OCI-LY1 (cell line): Measurements from ENCODE around the gene SLC25A44.

Source experiments
- H2AFZ ChIP-seq: fragments of 200-600 bp; sonication (generic), shearing (Covaris generic); 2 replicates; pipeline ENCODE4 v1.6.0; 2014; ENCODE audit warnings: antibody characterized with exemption, mild to moderate bottlenecking, low read length
- H3F3A ChIP-seq: fragments of 200-600 bp; sonication (generic), shearing (Covaris generic); 2 replicates; pipeline ENCODE4 v1.6.0; 2014; ENCODE audit warnings: mild to moderate bottlenecking, antibody characterized with exemption, low read length, moderate library complexity; ENCODE audit not compliant: insufficient read depth
- H3K27ac ChIP-seq: fragments of 200-600 bp; sonication (generic); 2 replicates; pipeline ENCODE4 v1.5.1; 2014; ENCODE audit warnings: low read length, mixed run types, mild to moderate bottlenecking, low read depth; ENCODE audit not compliant: poor library complexity, severe bottlenecking
- H3K27me3 ChIP-seq: fragments of 200-600 bp; sonication (generic); 2 replicates; pipeline ENCODE4 v1.6.0; 2014; ENCODE audit warnings: antibody characterized with exemption, mild to moderate bottlenecking, low read length, moderate library complexity; ENCODE audit not compliant: insufficient read depth
- H3K36me3 ChIP-seq: fragments of 200-600 bp; sonication (generic); 2 replicates; pipeline ENCODE4 v1.6.1; 2014; ENCODE audit warnings: mild to moderate bottlenecking, antibody characterized with exemption, low read length, moderate library complexity, mixed read lengths; ENCODE audit not compliant: insufficient read depth
- H3K4me1 ChIP-seq: fragments of 200-600 bp; sonication (generic); 2 replicates; pipeline ENCODE4 v1.5.1; 2014; ENCODE audit warnings: mild to moderate bottlenecking, low read length, moderate library complexity; ENCODE audit not compliant: insufficient read depth, severe bottlenecking
- H3K4me2 ChIP-seq: fragments of 200-600 bp; sonication (generic), shearing (Covaris generic); 2 replicates; pipeline ENCODE4 v1.6.1; 2014; ENCODE audit warnings: low read length
- H3K4me3 ChIP-seq: fragments of 200-600 bp; sonication (generic); 2 replicates; pipeline ENCODE4 v1.5.1; 2014; ENCODE audit warnings: low read length, low read depth, mild to moderate bottlenecking, mixed read lengths; ENCODE audit not compliant: poor library complexity, severe bottlenecking
- H3K79me2 ChIP-seq: fragments of 200-600 bp; shearing (Covaris generic); 2 replicates; pipeline ENCODE4 v1.6.1; 2016; ENCODE audit warnings: mixed run types, low read length, mixed read lengths; ENCODE audit not compliant: insufficient read depth
- H3K9ac ChIP-seq: fragments of 200-600 bp; sonication (generic), shearing (Covaris generic); 2 replicates; pipeline ENCODE4 v1.6.1; 2014; ENCODE audit warnings: mild to moderate bottlenecking, low read length, mixed read lengths
- H3K9me2 ChIP-seq: fragments of 200-600 bp; sonication (generic), shearing (Covaris generic); 2 replicates; pipeline ENCODE4 v1.6.1; 2014; ENCODE audit warnings: low read depth, mild to moderate bottlenecking, low read length, mixed read lengths
- H3K9me3 ChIP-seq: fragments of 200-600 bp; shearing (Covaris generic); 2 replicates; pipeline ENCODE4 v1.6.1; 2014; ENCODE audit warnings: low read length, mixed read lengths
- H4K20me1 ChIP-seq: fragments of 200-600 bp; sonication (generic), shearing (Covaris generic); 2 replicates; pipeline ENCODE4 v1.6.0; 2016; ENCODE audit warnings: mild to moderate bottlenecking, low read length; ENCODE audit not compliant: insufficient read depth
- CTCF ChIP-seq: fragments of 200-600 bp; sonication (generic), shearing (Covaris generic); IDR thresholded peaks from 2 replicates; pipeline ENCODE4 v1.5.1; 2017; ENCODE audit warnings: mild to moderate bottlenecking, antibody characterized with exemption, low read length, moderate library complexity, mixed read lengths
- EZH2 ChIP-seq: fragments of 200-600 bp; sonication (generic), shearing (Covaris generic); IDR thresholded peaks from 2 replicates; pipeline ENCODE4 v1.8.0; 2017; ENCODE audit warnings: borderline replicate concordance, mixed run types, mild to moderate bottlenecking, antibody characterized with exemption, low read length, moderate library complexity, mixed read lengths

SLC25A44 gene

GRCh38 chr1:156167536-156167935, 26.4 kb upstream of the SLC25A44 start:
- Histone ChIP-seq H3K36me3 (peaks cover 35% of the 10 kb centered on the region), H3F3A (no peaks in the 10 kb centered on the region)

GRCh38 chr1:156172696-156173470, 21.0 kb upstream of the SLC25A44 start:
- no peak overlapping the region for H3K9ac ChIP-seq
- H3K9me2 ChIP-seq: no peaks in the 10 kb centered on the region
- no peak overlapping the region for H3K4me2 ChIP-seq
- H3K27ac ChIP-seq: no peak overlapping the region
- H4K20me1 ChIP-seq: no peaks in the 10 kb centered on the region
- no peaks in the 10 kb centered on the region for H3F3A ChIP-seq
- H3K79me2 ChIP-seq: no peaks in the 10 kb centered on the region
- H3K27me3 ChIP-seq: no peaks in the 10 kb centered on the region
- H3K9me3 ChIP-seq: no peaks in the 10 kb centered on the region
- TF ChIP-seq CTCF: peak; percentile 10; the same call in 1 of the 2 replicates
- no peak for TF ChIP-seq EZH2
- H3K4me3 ChIP-seq: no peak overlapping the region
- H3K36me3 ChIP-seq: peaks cover 47% of the 10 kb centered on the region
- no peak overlapping the region for H2AFZ ChIP-seq
- H3K4me1 ChIP-seq: no peaks in the 10 kb centered on the region

More at GRCh38 chr1:156167536-156167935, 26.4 kb upstream of the SLC25A44 start:
- TF ChIP-seq EZH2 (no peak), CTCF (no peak)
- H3K9ac ChIP-seq: no peak overlapping the region
- no peaks in the 10 kb centered on the region for H3K79me2 ChIP-seq
- no peaks in the 10 kb centered on the region for H3K27me3 ChIP-seq
- H3K9me3 ChIP-seq: no peaks in the 10 kb centered on the region
- no peak overlapping the region for H3K4me2 ChIP-seq
- H3K9me2 ChIP-seq: no peaks in the 10 kb centered on the region
- no peaks in the 10 kb centered on the region for H3K4me1 ChIP-seq
- no peak overlapping the region for H2AFZ ChIP-seq
- no peak overlapping the region for H3K27ac ChIP-seq
- H4K20me1 ChIP-seq: no peaks in the 10 kb centered on the region
- H3K4me3 ChIP-seq: no peak overlapping the region

- H3K4me1 ChIP-seq: no peaks in the 10 kb centered on the region
- peaks cover 40% of the 10 kb centered on the region for H3K36me3 ChIP-seq
- TF ChIP-seq CTCF (no peak), EZH2 (no peak)
- H2AFZ ChIP-seq: no peak overlapping the region
- no peaks in the 10 kb centered on the region for H3K9me3 ChIP-seq
- H3K79me2 ChIP-seq: no peaks in the 10 kb centered on the region
- no peak overlapping the region for H3K4me3 ChIP-seq
- H3F3A ChIP-seq: no peaks in the 10 kb centered on the region
- H4K20me1 ChIP-seq: no peaks in the 10 kb centered on the region
- H3K27me3 ChIP-seq: no peaks in the 10 kb centered on the region
- no peak overlapping the region for H3K27ac ChIP-seq
- H3K9ac ChIP-seq: no peak overlapping the region
- no peaks in the 10 kb centered on the region for H3K9me2 ChIP-seq
- no peak overlapping the region for H3K4me2 ChIP-seq
Observed at GRCh38 chr1:156176610-156177210, 17.2 kb upstream of the SLC25A44 start.
